Glomerular visceral epithelial cell (primary cell): Measurements from ENCODE around the gene MFAP4.

ENCODE experiments used
- DNase-seq: peaks from one replicate; pipeline ENCODE4 v3.0.0-alpha.2; 2016; ENCODE audit errors: extremely low spot score

Gene MFAP4, protein sequence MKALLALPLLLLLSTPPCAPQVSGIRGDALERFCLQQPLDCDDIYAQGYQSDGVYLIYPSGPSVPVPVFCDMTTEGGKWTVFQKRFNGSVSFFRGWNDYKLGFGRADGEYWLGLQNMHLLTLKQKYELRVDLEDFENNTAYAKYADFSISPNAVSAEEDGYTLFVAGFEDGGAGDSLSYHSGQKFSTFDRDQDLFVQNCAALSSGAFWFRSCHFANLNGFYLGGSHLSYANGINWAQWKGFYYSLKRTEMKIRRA

DNA sequence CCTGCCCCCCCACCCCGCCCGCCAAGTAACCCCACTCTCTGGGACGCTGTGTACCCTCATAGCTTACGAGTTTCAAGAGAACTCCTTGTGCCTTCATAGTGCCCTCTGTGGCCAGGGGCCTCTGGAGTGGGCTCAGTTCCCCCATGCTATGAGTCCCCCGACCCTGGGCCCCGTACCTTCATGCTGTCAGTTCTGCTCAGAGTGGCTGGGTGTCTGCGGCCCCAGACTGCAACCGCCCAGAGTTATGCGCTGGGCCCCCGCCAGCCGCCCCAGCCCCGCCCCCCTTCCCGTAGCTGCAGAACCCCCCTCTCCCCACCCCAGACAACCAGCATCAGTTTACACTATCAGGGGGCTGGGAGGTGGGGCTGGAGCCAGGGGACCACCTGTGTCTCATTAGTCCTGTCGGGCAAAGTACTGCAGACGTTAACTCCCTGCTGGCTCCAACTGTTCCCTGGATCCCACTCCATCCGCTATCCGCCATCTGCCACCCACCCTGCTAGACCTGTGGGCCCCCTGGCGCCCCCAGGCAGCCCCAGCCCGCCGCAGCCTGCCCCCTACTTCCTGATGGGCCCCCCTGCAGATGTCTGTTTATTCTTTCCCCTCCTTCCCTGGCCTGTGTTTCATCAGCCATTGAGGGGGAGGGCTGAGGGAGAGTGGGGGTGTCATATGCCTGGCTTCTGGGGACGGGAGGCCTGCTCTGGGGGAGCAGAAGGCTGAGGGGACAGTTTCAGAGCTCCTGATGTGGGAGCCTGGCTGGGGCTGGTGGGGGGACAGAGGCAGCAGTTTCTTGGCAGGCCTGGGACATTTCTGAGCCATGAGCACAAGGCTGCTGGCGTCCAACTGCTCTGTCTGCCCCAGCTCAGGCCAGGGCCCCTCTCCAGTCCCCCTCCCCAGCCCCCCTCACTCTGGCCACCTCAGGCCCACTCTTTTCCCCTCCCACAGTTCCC, at the start of gene MFAP4:
TSS of gene MFAP4 (minus strand) at position 217 of the 947 bp plus-strand sequence. CDS start at position 182, 35 bp downstream.
- no peak for DNase-seq

GRCh38 chr17:19433727-19434340, 46.8 kb upstream of the MFAP4 start:
- DNase-seq = no peak

- DNase-seq = no peak
These were observed 46.3 kb upstream of the MFAP4 start for GRCh38 chr17:19433255-19433654.

DNA sequence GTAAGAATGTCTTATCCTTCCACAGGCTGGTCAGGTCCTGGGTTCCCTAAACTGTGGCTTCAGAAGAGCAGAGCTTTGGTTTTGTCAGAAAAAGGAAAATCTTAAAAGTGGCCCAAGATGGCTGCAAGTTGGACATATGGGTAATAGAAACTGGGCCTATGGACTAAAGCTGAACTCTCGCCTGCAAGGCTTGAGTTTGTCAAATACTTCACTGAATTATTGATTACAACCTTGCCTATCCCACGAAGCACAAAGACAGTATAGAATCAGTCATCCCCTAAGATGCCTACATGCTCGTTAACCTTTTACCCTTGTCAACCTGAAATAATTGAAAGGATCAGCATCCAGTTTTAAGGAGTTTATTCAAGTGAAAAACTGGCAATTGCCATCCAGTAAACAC, 44.7 kb upstream of the MFAP4 start:
- DNase-seq = no peak

DNA sequence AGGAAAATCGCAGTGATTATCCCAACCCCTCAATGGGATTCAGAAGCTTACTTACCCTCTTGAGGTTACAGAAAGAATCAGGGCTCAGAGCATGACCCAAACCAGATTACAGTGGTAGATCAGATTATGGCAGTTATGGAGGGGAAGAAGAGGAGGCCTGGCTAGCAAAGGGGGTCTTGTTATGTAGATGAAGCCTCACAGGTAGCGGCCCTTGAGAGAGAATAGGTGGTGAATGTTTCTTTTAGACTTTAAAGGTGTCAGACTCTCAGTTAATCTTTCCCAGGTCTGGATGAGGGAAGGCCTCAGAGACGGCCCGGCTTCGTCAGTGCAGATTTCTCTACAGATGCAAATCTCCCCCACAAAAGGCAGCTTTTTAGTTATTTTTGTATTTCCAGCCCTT, 39.6 kb upstream of the MFAP4 start:
- no peak for DNase-seq

GRCh38 chr17:19424934-19425868, 38.2 kb upstream of the MFAP4 start:
- DNase-seq = no peak

DNA sequence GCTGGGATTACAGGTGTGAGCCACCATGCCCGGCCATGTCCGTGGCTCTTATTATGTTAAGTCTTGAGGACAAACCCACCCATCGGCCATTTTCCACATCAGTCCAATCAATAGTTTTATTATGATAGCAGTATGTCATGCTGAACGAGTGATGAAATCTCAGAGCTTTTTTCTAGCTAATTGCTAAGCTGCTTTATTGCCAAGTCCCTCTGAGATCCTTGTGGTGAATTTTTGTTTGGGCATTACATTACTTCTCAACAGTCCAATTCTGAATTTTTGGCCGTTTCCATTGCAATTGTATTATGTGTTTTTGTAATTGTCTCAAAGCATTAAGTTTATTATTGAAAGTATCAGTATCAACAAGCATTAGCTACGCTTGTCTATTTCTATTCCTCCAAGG, 34.9 kb upstream of the MFAP4 start:
- DNase-seq = no peak

- no peak for DNase-seq
These were observed 34.2 kb upstream of the MFAP4 start for GRCh38 chr17:19421219-19421618.

GRCh38 chr17:19418251-19418992, 31.4 kb upstream of the MFAP4 start:
- DNase-seq = peak; percentile 18

- no peak for DNase-seq
These were observed 30.6 kb upstream of the MFAP4 start for GRCh38 chr17:19417611-19418010.

- no peak for DNase-seq
These were observed 29.1 kb upstream of the MFAP4 start for GRCh38 chr17:19415806-19416775.

- no peak for DNase-seq
These were observed 28.3 kb upstream of the MFAP4 start for GRCh38 chr17:19415311-19415710.

GRCh38 chr17:19414396-19415280, 27.6 kb upstream of the MFAP4 start:
- no peak for DNase-seq

DNA sequence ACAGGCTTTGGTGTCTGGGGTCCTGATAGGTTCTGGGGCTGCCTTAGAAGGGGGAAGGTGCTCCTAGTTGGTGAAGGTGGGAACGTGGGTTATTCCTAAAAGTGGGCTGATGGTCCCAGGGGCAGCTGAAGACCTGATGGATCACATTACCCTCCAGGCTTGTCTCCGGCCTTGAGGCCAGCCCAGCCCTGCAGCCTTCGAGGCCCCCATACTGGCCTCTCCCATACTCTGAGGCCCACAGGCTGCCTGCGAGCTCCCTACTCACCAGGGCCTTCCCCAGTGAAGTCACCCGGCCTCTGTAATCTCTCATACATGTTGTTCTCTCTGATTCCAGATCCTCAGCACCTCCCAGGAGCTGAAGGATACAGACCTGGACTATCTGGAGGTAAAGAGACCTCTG, 26.8 kb upstream of the MFAP4 start:
- no peak for DNase-seq

- DNase-seq = no peak
These were observed 26.0 kb upstream of the MFAP4 start for GRCh38 chr17:19412984-19413383.

DNA sequence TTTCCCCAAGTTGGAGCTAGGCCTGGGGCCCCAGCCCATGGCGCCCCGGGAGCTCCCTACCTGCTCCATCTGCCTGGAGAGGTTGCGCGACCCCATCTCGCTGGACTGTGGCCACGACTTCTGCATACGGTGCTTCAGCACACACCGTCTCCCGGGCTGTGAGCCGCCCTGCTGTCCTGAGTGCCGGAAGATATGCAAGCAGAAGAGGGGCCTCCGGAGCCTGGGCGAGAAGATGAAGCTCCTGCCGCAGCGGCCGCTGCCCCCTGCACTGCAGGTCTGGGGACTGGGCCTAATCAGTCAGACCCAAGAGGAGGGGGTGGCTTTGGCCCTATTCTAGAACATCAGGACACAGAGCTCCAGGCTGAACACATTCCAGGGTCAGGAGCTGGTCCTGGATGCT, 25.5 kb upstream of the MFAP4 start:
- DNase-seq = no peak

GRCh38 chr17:19411631-19412030, 24.6 kb upstream of the MFAP4 start:
- DNase-seq = no peak

DNA sequence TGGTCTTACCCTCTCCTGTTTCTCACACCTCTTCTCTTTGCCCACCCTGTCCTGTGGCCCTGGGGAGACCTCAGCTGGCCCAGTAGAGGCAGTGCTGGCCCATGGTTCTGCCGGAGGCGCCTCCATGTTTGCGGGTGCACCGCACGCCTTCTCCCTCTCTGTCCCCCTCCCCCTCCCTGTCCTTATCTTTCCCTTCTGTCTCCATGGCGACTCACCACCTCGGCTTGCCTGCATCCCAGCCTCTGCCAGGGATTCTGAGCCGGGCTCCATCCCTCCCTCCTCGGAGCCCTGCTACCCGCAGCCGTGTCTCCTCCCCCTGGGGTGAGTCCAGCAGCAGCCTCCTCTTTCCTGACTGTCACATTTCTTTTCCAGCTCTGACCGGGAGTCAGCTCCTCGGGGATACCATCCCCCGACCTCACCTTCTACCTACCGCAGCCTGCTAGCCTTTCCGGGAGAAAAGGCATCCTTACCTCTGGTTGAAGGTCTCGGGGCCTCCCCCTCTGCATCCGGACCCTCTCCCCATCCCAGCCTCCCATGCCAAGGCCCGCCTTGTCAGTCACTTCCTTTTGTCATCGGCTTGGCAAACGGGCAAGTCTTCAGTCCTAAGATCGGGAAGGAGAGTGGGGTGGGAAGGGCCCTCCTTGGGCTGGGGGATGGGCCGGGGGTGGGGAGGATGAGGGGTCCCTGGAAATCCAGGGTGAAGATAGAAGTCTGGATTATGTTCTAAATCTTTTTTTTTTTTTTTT, 24.1 kb upstream of the MFAP4 start, which contains the start of gene RNF112:
TSS of gene RNF112 (plus strand) at position 358 of the 746 bp plus-strand sequence. CDS start at position 535, 177 bp downstream.
- no peak for DNase-seq
